HG02623 (cell line): ENCODE measurements around the gene G6PC2.
"Not testable (repeated sequence)": the region's sequence is repeated elsewhere in the genome, so short reads cannot be mapped to it uniquely, and the experiment has no call there.

Experiments
- ATAC-seq: cut with Tn5 transposase; IDR thresholded peaks from one replicate; pipeline ENCODE4 v1.9.1; 2021; ENCODE audit warnings: moderate library complexity; ENCODE audit not compliant: unreplicated experiment

The G6PC2 gene

GRCh38 chr2:168901003-168901402 lies at the start of gene G6PC2:
Gene G6PC2 (plus strand): TSS chr2:168901291. CDS start chr2:168901332, 41 bp downstream.
- ATAC-seq: no peak

- no peak for ATAC-seq
These were observed 49.3 kb upstream of the G6PC2 start for GRCh38 chr2:168851674-168852320.

DNA sequence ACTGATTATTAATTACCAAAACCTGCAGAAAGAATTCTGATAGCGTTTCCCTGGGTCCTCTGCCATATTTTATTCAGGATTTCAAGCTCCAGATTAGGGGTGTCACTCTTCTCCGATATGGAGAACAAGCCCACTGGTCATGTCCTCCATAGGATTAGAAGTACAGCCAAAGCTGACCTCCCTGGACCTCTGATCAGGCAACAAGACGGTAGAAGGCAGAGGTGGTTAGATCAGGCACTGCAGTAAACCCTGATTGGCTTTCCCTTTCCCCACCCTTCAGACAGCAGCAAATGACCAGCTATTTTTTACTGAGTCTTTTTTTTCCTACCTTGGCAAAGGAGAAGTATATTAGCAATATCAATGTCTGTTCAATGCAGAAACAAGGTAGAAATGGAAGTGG lies 48.6 kb upstream of the G6PC2 start:
- ATAC-seq: no peak

DNA sequence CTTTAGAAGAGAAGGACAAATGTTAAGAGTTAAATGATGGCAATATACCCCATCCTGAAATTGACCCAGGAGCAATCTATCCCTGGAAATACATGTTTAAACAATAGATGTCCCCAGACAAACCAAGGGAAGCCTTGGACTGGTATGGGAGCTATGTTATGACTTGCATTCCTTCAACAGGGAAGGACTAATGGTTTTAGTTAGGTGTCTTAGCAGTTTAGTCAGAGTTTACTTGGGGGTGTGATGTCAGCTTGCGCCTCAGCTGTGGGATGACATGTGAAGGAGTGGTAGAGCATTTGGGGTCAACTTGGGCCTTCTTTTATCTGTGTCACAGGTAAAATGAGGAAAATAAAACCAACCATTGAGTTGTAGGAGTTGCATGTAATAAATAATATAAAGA lies 47.6 kb upstream of the G6PC2 start:
- ATAC-seq: no peak

GRCh38 chr2:168854651-168855050 lies 46.4 kb upstream of the G6PC2 start:
- ATAC-seq: no peak

DNA sequence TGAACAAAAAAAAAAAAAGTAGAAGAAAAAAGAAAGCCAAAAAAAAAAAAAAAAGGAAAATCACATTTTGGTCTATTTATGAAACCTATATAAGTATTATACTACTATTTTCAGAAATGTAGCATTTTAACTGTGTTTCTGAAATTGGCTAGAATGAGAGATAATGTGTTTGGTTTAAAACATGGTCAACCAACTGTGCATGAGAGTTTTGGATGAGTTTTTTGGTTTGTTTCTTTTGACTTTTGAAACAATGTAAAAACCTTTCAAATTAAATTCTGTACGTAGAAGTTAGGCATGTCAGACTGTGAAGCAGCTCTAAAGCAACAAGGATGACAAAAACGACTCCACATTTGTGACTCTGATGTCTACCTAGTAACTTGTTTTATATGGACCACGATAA lies 45.5 kb upstream of the G6PC2 start:
- no peak for ATAC-seq

DNA sequence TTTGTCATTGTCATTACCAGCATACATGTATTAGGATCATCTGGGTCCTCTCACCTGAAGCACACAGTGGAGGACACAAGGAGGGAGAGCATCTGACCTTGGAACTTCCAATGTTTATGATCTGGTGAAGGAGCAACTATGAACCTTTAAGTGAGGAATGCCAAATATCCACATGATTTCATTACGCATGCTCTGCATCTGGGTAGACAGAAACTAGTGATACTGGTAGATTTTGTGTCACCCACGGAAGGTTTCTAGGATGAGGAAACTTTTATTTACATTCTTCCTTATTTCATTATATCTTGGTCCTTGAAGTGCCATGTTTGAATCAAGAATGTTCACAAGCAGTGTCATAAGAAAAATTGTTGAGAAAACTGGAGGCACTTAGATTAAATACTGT lies 42.9 kb upstream of the G6PC2 start:
- ATAC-seq: no peak

- ATAC-seq: not testable (repeated sequence)
These were observed 33.9 kb upstream of the G6PC2 start for GRCh38 chr2:168867164-168867563.

- ATAC-seq: not testable (repeated sequence)
These were observed 30.7 kb upstream of the G6PC2 start for GRCh38 chr2:168870369-168870768.

- not testable (repeated sequence) for ATAC-seq
These were observed 30.3 kb upstream of the G6PC2 start for GRCh38 chr2:168870824-168871223.

GRCh38 chr2:168874368-168875054 lies 26.6 kb upstream of the G6PC2 start:
- no peak for ATAC-seq

GRCh38 chr2:168882163-168882562 lies 18.9 kb upstream of the G6PC2 start:
- ATAC-seq: not testable (repeated sequence)

GRCh38 chr2:168884975-168885374 lies 16.1 kb upstream of the G6PC2 start:
- ATAC-seq: no peak

GRCh38 chr2:168889635-168890005 lies 11.5 kb upstream of the G6PC2 start:
- no peak for ATAC-seq

DNA sequence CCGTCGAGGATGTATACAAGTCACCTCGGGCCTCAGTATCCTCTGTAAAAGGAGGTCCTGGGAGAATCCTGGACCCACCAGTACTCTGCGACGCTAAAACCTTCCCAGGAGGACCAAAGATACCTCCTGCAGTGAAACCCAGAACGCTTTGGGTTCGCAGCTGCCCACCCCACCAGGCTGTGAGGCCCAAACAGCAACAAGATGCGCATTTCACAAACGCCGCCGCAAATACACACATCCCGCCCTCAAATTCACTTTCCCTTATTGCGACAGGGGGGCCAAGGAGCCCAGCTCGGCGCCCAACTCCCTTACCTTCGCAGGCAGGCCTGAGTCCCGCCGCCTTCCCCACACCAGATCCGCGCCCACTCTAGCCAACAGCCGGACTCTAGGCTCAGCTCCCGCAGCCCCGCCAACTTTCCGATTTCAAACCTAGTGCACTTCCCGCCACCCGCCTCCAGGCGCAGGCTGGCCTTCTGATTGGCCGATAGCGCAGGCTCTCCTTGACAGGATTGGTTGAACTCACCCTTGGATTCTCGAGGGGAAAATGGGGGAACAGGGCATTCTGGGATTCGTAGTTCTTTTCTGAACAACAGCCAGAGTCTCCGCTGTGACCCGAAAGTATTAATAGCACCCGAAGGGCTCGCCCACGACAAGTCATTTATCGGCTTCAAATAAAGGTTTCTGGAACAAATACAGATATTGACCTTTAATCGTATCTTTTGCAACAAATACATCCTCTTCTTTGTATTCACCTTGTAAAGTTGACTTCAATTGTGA lies 10.9 kb upstream of the G6PC2 start, which contains the start of gene SPC25:
SPC25 (minus strand) TSS at position 425 of the 777 bp plus-strand sequence. CDS start 911 bp downstream, outside the sequence.
- ATAC-seq: peak; percentile 100

GRCh38 chr2:168892327-168892726 lies 8.8 kb upstream of the G6PC2 start:
- no peak for ATAC-seq

DNA sequence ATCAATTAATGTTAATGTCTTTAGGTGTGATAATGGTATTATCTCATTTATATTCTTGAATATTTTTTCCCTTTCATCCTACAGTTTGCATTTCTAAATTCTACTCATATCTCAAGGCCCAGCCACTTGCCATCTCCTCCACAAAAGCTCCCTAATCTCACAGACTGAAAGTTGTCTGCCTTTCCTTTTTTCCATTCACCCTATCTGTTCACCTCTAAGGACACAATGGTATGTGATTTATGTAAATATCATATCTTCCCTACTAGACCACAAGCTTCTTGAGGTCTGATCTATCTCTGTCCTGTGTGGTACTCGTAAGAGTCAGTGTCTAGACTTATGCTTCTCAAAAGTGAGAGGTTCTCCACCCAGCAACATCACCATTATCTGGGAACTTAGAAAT lies 7.0 kb upstream of the G6PC2 start:
- ATAC-seq: no peak

GRCh38 chr2:168894720-168895119 lies 6.4 kb upstream of the G6PC2 start:
- ATAC-seq: no peak

DNA sequence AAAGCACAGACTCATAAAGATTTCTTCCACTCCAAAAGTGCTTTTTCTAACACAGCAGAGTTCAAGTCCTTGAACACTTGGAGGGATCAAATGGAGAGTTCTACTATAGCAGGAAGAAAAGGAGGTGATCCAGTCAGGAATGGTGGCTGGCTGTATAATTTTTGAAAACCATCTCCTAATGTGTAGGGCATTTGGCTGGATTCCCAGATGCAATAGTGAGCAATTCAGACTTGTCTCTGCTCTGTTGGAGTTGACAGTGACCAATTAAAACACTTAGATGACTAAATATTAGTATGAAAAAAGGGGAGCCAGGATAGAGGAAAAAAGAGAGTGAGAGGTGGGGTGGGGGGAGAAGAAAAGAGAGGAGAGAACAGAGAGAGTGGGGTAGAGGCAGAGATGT lies 5.3 kb upstream of the G6PC2 start:
- ATAC-seq: no peak

DNA sequence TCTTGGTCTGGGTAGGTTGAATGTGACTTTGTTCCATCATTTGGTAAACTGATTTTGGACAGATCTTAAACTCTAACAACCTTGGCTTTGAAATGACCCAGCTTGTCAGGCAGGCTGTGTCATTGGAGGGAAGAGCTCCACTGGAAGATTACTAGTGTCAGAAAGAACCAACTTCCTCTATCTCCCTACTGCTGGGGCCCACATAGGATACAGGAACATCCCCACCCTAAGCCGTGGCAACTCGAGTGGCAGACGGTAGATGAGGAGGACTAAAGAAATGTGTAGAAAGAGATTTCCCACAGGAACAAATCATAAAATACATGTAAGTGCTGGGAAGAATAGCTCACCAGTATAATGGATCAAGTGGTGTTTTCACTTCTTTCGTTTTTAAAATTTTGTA lies 4.3 kb upstream of the G6PC2 start:
- no peak for ATAC-seq

DNA sequence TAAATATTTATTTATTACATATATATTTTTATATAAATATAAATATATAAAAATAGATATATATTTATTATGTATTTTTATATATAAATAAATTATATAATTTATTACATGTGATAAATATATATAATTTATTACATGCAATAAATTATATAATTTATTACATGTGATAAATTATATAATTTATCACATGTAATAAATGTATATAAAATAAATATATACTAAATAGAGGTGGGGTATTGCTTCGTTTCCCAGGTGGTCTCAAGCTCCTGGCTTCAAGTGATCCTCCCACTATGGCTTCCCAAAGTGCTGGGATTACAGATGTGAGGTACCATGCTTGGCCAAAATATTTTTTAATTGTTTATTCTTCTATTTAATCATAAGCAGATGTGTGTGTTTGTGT lies 3.6 kb upstream of the G6PC2 start:
- no peak for ATAC-seq

DNA sequence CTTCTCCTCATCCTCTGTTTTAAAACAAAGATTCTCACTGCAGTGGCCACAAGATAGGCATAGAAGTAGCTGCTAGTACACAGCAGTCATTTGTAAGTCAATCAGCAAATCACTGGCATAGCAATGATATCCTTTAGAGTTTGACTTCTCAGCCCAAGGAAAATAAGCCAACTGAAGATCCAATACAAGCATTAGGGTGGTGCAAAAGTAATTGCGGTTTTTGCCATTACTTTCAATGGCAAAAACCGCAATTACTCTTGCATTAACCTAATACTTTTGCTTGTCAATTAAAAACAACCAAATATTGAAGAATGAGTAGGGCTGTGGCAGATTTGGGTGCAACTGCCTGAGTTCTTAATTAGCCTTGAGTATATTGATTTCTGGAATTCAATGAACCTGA lies 2.8 kb downstream of the G6PC2 start:
- no peak for ATAC-seq
